Mesodermal cell (in vitro differentiated cells): ENCODE results near the gene WNT16.

Source experiments
- H3K27ac ChIP-seq: 2 replicates; pipeline ENCODE4 v1.7.0; 2013; ENCODE audit warnings: mild to moderate bottlenecking, low read depth, low read length, moderate library complexity; ENCODE audit not compliant: severe bottlenecking
- H3K36me3 ChIP-seq: 2 replicates; pipeline ENCODE4 v1.7.1; 2013; ENCODE audit warnings: mild to moderate bottlenecking, low read length, moderate library complexity; ENCODE audit not compliant: control insufficient read depth, insufficient read depth
- H3K4me1 ChIP-seq: one replicate; pipeline ENCODE4 v1.7.1; 2013; ENCODE audit warnings: mild to moderate bottlenecking, low read length; ENCODE audit not compliant: insufficient read depth, control insufficient read depth, poor library complexity, severe bottlenecking
- H3K4me3 ChIP-seq: 2 replicates; pipeline ENCODE4 v1.7.0; 2013; ENCODE audit warnings: low read length, control low read depth, mild to moderate bottlenecking; ENCODE audit not compliant: insufficient read depth, poor library complexity, severe bottlenecking; ENCODE audit errors: extremely low read depth
- H3K9me3 ChIP-seq: 2 replicates; pipeline ENCODE4 v1.7.1; 2013; ENCODE audit warnings: mild to moderate bottlenecking, low read length, moderate library complexity; ENCODE audit not compliant: control insufficient read depth
- WGBS, 2 experiments: methylation state at CpG; one replicate each; pipeline ENCODE4 v1.1.5; 2013; ENCODE audit warnings: missing lambda C conversion rate in 2 of 2; ENCODE audit not compliant: insufficient coverage in 2 of 2; 5-methylcytosine and 5-hydroxymethylcytosine counted together

Gene WNT16

GRCh38 chr7:121376979-121377378, 48.2 kb downstream of the WNT16 start:
- no peaks in the 10 kb centered on the region for H3K4me1 ChIP-seq
- WGBS, 2 experiments, result 86 to 100% methylated on average over 1 of the region's 2 CpGs
- no peak overlapping the region for H3K27ac ChIP-seq
- H3K36me3 ChIP-seq, result peaks cover 74% of the 10 kb centered on the region
- H3K4me3 ChIP-seq, result no peak overlapping the region
- no peaks in the 10 kb centered on the region for H3K9me3 ChIP-seq

DNA sequence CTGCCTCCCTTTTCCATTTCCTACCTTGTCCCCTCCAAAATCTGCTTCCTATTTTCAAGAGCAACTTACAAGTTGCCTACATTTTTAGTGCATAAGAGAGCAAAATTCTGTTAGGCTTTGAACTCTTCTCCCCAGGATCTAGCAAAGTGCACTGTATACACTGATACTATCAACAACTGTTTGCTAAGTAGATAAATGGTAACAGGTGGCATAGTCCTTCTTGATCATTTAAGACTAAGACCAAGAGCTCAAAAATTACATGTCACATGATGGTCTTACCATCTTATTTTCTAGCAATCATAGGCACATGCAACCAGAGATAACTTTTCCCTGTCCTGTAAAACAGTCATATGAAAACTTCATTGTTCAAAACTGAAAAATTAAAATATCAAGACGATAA, 51.1 kb downstream of the WNT16 start:
- WGBS, 2 experiments, result no CpG with 5 or more reads among the region's 1 CpG
- H3K36me3 ChIP-seq, result peaks cover 67% of the 10 kb centered on the region
- no peak overlapping the region for H3K27ac ChIP-seq
- H3K9me3 ChIP-seq, result no peaks in the 10 kb centered on the region
- H3K4me3 ChIP-seq, result no peak overlapping the region
- H3K4me1 ChIP-seq, result no peaks in the 10 kb centered on the region

DNA sequence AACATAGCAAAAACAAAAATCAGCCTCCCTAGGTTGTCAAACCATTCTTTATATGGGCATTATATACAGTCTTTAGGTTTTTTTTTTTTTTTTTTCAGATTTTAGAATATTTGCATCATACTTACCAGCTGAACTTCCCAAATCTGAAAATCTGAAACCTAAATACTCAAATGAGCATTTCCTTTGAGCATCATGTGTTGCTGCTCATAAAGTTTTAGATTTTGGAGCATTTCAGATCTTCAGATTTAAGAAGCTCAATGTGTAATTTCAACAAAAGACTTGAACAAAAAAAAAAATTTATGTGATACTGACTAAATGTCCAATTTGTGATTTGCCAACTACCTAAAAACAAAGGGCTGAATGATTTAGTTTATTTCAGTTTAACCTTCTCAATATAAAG, 53.7 kb downstream of the WNT16 start:
- Histone ChIP-seq H3K36me3 (peaks cover 43% of the 10 kb centered on the region), H3K27ac (no peak overlapping the region), H3K9me3 (no peaks in the 10 kb centered on the region), H3K4me1 (no peaks in the 10 kb centered on the region), H3K4me3 (no peak overlapping the region)

DNA sequence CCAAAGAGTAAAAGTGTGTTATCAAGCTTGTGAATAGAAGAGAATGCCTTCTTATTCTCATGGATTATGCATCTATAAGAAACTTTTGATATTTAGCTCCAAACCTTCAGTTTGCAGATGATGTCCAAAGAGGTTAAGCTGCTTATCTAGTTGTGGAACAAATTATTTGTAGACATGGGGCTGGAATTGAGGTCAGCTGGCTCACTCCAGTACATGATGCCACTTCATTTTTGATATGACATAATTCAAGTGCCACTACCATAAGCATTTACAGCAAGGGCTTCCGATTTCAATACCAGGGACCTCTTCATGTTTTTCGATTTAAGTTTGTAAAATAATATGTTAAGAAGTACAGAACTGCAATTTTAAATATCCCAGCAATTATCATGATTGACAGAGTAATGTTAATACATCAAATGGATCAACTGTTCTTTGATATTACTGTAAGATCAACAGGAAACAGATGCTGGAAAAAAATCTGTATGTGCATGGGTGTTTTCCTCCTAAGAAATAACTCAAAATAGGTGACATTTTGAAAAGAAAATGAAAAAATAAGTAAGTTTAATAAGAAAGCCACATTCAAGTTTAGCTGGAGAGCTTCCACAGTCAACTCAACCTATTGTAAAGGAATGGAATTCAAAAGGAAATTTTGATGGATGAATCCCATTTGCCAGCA, 54.6 kb downstream of the WNT16 start:
- Histone ChIP-seq H3K36me3 (peaks cover 35% of the 10 kb centered on the region), H3K27ac (no peak overlapping the region), H3K9me3 (no peaks in the 10 kb centered on the region), H3K4me3 (no peak overlapping the region), H3K4me1 (no peaks in the 10 kb centered on the region)
- no CpG with 5 or more reads among the region's 2 CpGs for WGBS, 2 experiments

- Histone ChIP-seq H3K4me1 (no peaks in the 10 kb centered on the region), H3K9me3 (no peaks in the 10 kb centered on the region), H3K27ac (no peak overlapping the region), H3K4me3 (no peak overlapping the region), H3K36me3 (peaks cover 27% of the 10 kb centered on the region)
- 72 to 100% methylated on average over 1 to 2 of the region's 2 CpGs for WGBS, 2 experiments
These were observed 55.5 kb downstream of the WNT16 start for GRCh38 chr7:121384265-121384664.

DNA sequence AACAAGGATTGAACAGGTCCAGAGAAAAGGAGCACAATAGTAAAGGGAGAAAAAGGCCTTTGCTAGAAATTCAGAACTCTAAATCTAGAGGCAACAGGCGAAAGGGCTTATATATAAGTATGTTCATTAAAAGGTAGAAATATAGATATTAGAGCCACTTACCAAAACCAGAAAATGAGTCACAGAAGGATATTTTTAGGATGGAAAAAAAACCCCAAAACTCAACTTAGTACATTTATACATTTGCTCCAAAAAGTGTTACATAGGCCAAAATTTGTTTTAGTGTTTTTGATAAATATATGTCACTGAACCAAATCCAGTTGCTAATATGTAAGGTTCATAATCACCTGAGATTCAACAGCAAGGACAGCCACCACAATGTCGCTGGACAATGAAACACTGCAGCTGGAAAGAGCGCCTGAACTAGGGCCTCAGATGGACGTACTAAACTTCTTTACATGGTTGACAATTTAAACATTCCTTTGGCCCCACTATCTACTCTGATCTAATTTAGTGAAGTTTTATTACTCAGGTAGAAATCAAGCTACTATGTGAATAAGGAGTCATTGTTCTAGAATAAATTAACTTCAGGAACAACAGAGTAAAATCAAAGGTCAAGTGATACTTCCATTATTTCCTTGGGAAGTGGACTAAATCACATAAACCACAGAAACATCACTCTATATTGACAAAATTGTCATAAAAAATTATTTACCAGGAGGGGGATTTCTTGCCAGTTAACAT, 56.4 kb downstream of the WNT16 start:
- Histone ChIP-seq H3K9me3 (no peaks in the 10 kb centered on the region), H3K4me3 (no peak overlapping the region), H3K27ac (no peak overlapping the region), H3K4me1 (no peaks in the 10 kb centered on the region), H3K36me3 (peaks cover 18% of the 10 kb centered on the region)
- 100% methylated on average over 1 of the region's 4 CpGs; no CpG with 5 or more reads in 1 of the 2 experiments for WGBS, 2 experiments

GRCh38 chr7:121385800-121386179, 57.0 kb downstream of the WNT16 start:
- Histone ChIP-seq H3K4me1 (no peaks in the 10 kb centered on the region), H3K36me3 (peaks cover 15% of the 10 kb centered on the region), H3K9me3 (no peaks in the 10 kb centered on the region), H3K27ac (no peak overlapping the region), H3K4me3 (no peak overlapping the region)
- no CpG with 5 or more reads among the region's 1 CpG for WGBS, 2 experiments

- WGBS, 2 experiments, result no CpG with 5 or more reads among the region's 1 CpG
- Histone ChIP-seq H3K9me3 (peaks cover 5% of the 10 kb centered on the region), H3K36me3 (peaks cover 26% of the 10 kb centered on the region), H3K4me1 (peaks cover 3% of the 10 kb centered on the region), H3K4me3 (no peak overlapping the region), H3K27ac (no peak overlapping the region)
These were observed 60.1 kb downstream of the WNT16 start for GRCh38 chr7:121388950-121389349.

DNA sequence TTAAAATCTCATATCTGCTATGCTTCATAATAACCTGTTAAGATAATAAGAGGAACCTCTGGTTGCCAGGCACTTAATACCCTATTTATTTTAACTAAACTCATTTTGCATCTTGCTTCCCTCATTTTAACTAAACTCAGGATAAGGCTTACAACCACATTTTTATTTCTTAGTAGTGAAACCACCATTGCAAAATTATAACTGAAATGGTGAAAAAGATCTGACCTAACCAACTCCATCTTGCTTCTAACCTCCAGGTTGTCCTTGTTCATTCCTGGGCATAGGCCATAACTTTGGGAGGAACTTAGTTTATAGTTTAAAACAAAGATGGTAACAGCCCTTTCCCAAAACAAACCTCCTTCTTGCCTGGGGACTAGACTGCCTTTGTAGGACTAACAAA, 61.3 kb downstream of the WNT16 start:
- H3K27ac ChIP-seq, result no peak overlapping the region
- peaks cover 5% of the 10 kb centered on the region for H3K9me3 ChIP-seq
- peaks cover 34% of the 10 kb centered on the region for H3K36me3 ChIP-seq
- H3K4me3 ChIP-seq, result no peak overlapping the region
- peaks cover 3% of the 10 kb centered on the region for H3K4me1 ChIP-seq

- no peak overlapping the region for H3K4me3 ChIP-seq
- H3K9me3 ChIP-seq, result peaks cover 5% of the 10 kb centered on the region
- peaks cover 3% of the 10 kb centered on the region for H3K4me1 ChIP-seq
- H3K27ac ChIP-seq, result no peak overlapping the region
- peaks cover 34% of the 10 kb centered on the region for H3K36me3 ChIP-seq
- no CpG with 5 or more reads among the region's 2 CpGs for WGBS, 2 experiments
These were observed 61.8 kb downstream of the WNT16 start for GRCh38 chr7:121390617-121391016.
